Epidermal melanocyte (primary cell): Measurements from ENCODE around the gene SHKBP1.
"Not testable (repeated sequence)": the region's sequence is repeated elsewhere in the genome, so short reads cannot be mapped to it uniquely, and the experiment has no call there.

Experiments used
- DNase-seq: peaks from one replicate; pipeline ENCODE4 v3.0.0; 2011; ENCODE audit warnings: low spot score; ENCODE audit not compliant: insufficient read length

SHKBP1 gene

DNA sequence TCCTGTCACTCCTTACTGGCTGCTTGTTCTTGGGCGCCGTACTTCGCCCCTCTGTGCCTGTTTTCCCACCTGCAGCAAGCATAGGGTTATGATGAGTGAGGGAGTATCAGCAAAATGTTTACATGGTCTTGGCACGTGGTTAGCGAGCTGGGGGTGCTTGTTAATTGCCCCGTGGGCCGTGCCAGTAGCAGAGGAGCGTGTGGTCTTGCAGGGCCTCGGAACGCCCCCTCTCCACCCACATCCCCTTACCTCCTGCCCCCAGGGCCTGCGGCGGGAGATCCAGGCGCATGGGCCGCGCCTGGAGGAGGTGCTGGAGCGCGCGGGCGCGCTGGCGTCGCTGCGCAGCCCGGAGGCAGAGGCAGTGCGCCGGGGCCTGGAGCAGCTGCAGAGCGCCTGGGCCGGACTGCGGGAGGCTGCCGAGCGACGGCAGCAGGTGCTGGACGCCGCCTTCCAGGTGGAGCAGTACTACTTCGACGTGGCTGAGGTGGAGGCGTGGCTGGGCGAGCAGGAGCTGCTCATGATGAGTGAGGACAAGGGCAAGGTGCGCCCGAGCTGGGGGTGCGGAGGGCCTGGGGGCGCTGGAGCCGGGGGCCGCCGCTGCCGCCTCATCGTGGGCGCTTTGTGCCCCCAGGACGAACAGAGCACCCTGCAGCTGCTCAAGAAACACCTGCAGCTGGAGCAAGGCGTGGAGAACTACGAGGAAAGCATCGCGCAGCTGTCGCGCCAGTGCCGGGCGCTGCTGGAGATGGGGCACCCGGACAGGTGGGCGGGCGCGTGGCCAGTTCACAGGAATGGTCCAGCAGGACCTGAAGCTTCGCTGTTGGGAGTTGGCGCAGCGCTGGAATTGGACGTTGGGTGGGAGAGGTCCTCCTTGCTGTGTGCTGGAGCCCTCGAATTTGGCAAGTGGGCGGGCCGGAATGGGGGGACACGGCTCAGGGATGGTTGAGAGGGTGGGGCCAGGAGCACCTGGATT is 22.5 kb upstream of the SHKBP1 start:
- peak; percentile 5 for DNase-seq

DNA sequence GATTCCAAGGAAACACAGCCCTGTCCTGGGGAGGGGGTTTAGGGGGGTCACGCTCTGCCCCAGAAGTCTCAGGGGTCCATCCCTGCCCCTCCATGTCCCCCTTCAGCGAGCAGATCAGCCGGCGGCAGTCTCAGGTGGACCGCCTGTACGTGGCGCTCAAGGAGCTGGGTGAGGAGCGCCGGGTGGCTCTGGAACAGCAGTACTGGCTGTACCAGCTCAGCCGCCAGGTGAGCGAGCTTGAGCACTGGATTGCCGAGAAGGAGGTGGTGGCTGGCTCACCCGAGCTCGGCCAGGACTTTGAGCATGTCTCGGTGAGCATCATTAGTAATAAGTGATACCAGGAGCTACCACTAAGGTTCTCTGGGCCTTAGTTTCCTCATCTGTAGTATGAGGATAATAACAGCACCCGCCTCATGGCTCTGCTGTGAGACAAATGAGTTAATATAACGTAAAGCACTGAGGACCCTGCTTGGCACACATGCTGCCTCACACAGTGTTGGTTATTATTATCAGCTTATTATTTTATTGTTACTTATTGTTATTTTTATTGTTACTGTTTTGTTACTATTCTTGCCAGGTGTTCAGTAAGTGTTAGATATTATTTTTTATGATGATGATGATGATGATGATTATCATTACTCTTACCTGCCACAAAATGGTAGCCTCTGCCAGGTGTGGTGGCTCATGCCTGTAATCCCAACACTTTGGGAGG is 20.5 kb upstream of the SHKBP1 start:
- peak; percentile 1 for DNase-seq

DNA sequence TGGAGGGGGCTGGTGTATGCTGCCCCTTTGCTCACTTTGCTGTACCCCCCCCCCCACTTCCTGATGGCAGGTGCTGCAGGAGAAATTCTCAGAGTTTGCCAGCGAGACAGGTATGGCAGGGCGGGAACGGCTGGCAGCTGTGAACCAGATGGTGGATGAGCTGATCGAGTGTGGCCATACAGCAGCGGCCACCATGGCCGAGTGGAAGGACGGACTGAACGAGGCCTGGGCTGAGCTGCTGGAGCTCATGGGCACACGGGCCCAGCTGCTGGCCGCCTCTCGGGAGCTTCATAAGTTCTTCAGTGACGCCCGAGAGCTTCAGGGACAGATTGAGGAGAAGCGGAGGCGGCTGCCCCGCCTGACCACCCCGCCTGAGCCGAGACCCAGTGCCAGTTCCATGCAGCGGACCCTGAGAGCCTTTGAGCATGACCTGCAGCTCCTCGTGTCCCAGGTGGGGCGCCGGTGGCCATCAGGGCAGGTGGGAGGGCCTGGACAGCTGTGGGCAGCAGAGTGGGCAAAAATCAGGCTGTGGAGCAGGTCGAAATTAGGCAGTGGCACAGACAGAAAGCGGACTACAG is 19.6 kb upstream of the SHKBP1 start:
- DNase-seq = peak; percentile 6

DNA sequence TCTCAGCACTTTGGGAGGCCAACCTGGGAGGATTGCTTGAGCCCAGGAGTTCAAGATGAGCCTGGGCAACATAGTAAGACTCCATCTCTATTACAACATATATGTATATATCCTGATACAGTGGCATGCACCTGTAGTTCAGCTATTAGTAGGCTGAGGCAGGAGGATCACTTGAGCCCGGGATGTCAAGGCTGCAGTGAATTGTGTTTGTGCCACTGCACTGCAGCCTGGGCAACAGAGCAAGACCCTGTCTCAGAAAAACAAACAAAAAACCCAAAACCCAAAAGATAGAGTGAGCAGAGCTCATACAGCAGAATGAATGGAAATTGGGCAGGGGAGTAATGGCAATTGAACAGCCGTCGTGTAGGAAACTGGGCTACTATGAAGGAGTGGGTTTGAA is 17.3 kb upstream of the SHKBP1 start:
- DNase-seq = no peak

DNA sequence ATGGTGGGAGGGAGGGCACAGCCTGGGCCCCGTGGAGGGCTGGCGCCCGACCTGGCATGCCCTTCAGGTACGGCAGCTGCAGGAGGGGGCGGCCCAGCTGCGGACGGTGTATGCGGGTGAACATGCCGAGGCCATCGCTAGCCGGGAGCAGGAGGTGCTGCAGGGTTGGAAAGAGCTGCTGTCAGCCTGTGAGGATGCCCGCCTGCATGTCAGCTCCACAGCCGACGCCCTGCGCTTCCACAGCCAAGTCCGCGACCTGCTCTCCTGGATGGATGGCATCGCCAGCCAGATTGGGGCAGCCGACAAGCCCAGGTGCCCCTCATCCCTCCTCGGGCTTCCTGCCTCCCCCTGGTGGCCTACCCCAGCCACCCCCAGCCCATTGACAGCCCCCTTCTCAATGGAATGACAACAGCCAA is 16.6 kb upstream of the SHKBP1 start:
- peak; percentile 8 for DNase-seq

DNA sequence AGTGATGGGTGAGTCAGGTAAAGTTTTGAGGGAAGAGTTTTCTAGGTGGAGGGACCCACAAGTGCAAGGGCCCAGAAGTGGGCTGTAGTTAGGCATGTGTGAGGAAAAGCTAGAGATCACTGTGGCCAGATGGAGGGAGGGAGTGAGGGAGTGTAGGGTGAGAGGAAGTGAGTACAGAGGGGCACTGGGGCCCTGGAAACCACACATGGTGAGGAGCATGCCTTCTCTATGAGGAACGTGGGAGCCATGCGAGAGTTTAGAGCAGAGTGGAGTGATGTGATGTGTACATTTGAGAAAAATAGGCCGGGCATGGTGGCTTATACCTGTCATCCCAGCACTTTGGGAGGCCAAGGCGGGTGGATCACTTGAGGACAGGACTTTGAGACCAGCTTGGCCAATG is 14.7 kb upstream of the SHKBP1 start:
- DNase-seq = peak; percentile 5

DNA sequence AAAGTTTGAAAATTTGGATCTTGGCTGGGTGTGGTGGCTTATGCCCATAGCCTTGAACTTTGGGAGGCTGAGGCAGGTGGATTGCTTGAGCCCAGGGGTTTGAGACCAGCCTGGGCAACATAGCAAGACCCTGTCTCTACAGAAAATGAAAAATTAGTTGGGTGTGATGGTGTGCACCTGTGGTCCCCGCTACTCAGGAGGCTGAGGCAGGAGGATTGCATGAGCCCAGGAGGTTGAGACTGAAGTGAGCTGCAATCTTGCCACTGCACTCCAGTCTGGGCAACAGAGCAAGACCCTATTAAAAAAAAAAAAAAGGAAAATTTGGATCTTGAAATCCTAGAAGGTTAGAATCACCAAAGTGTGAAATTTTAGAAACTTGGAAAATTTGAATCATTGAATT is 12.1 kb upstream of the SHKBP1 start:
- not testable (repeated sequence) for DNase-seq

DNA sequence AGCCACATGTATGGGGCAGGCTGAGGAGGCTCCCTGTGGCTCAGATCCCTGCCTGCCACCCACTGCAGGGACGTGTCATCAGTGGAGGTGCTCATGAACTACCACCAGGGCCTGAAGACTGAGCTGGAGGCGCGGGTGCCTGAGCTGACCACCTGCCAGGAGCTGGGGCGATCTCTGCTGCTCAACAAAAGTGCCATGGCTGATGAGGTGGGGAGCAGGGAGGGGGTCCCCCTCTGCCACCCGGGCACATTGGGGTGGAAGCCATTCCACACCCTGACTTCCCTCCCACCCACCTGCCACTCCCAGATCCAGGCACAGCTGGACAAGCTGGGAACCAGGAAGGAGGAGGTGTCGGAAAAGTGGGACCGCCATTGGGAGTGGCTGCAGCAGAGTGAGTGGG is 11.3 kb upstream of the SHKBP1 start:
- peak; percentile 10 for DNase-seq

DNA sequence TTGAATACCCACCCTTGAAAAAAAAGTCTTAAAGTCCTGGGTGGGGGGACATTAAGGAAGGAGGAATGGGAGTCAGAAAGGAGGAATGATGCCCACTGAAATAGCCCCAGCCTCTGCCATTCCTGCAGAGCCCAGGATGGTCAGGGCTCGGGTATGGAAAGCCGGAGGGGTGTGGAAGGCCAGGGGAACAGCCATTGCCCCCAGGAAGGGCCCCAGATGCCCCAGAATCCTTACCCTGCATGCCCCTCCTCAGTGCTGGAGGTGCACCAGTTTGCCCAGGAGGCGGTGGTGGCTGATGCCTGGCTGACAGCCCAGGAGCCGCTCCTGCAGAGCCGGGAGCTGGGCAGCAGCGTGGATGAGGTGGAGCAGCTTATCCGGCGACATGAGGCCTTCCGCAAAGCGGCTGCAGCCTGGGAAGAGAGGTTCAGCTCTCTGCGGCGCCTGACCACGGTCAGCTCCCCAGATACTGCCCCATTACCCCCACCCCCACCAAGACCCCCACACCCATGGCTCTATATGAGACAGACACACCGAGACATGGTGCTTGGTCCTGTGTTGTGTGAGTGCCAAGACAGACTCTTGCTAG is 10.7 kb upstream of the SHKBP1 start:
- peak; percentile 5 for DNase-seq

DNA sequence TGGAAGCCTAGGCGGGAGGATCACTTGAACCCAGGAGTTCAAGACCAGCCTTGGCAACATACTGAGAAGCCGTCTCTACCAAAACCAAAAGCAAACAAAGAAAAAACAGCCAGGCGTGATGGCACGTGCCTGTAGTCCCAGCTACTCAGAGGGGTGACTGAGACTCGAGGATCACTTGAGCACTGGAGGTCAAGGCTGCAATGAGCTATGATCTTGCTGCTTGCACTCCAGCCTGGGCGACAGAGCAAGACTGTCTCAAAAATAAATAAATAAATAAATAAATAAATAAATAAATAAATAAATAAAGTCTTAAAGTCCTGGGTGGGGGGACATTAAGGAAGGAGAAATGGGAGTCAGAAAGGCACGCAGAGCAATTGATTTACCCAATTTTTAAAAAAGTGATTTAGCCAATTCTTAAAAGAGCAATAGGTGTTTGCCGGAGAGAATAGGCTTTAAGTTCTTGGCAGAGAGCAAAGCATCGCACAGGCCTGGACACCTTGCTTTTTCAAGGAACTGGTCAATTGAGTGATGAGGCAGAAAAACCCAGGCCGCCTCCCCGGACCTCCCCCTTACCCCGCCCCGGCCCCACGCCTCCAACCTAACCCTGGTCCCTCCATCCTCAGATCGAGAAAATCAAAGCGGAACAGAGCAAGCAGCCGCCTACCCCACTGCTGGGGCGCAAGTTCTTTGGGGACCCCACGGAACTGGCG is 9.5 kb upstream of the SHKBP1 start:
- peak; percentile 14 for DNase-seq

DNA sequence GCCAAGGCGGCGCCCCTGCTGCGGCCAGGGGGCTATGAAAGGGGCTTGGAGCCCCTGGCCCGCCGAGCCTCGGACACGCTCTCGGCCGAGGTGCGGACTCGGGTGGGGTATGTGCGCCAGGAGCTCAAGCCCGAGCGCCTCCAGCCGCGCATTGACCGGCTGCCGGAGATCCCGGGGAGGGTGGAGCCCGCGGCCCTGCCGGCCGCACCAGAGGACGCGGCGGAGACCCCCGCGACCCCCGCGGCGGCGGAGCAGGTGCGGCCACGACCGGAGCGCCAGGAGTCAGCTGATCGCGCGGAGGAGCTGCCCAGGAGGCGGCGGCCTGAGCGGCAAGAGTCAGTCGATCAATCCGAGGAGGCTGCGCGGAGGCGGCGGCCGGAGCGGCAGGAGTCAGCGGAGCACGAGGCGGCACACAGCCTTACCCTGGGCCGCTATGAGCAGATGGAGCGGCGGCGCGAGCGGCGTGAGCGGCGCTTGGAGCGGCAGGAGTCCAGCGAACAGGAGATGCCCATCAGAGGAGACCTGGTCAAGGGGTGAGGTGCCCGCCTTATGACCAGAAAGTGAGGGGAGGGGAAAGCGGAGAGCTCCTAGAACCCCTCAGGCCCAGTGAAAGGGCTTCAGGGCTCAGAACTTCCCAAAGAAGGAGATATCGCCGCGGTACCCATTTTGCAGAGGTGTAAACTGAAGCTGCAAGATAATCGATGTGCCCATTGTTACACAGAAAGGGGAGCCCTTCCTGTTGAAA is 8.8 kb upstream of the SHKBP1 start:
- peak; percentile 20 for DNase-seq

DNA sequence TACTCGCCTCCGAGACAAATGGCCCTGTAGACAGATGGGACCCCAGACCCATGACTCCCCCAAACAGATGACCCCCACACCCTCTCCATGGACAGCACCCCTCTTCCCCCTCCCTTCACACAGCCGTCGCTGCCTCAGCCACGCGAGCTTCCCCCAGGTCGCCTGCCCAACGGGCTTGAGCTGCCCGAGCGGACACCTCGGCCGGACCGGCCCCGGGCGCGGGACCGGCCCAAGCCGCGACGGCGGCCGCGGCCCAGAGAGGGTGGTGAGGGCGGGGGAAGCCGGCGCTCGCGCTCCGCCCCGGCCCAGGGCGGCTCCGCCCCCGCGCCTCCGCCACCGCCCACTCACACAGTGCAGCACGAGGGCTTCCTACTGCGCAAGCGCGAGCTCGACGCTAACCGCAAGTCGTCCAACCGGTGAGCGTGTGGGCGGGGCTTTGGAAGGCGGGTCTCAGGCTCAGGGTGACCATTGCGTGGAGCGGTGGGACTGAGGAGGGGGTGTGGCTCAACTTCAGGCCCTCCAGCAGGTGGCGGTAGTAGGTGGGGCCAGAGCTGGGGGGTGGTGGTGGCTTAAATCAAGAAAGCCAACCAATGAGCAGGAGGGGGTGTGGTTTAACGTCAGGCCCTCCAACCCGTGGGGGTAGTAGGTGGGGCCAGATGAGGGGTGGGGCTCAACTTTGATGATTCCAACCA is 6.2 kb upstream of the SHKBP1 start:
- DNase-seq = peak; percentile 99

DNA sequence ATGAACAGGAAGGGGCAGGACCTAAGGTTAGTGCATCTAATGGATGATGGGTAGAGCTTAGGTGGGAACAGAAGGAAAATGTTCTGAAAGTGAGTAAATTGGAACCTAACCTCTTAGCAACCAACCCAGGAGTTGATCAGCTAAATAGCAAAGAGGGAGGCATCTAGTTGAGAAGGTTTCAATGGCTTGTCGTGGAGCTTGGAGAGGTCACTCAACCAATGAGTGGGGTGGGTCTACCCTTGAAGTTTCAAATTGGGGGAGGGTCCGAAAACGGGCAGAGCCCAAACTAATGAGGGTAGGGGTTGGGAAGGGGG is 5.7 kb upstream of the SHKBP1 start:
- DNase-seq = no peak

DNA sequence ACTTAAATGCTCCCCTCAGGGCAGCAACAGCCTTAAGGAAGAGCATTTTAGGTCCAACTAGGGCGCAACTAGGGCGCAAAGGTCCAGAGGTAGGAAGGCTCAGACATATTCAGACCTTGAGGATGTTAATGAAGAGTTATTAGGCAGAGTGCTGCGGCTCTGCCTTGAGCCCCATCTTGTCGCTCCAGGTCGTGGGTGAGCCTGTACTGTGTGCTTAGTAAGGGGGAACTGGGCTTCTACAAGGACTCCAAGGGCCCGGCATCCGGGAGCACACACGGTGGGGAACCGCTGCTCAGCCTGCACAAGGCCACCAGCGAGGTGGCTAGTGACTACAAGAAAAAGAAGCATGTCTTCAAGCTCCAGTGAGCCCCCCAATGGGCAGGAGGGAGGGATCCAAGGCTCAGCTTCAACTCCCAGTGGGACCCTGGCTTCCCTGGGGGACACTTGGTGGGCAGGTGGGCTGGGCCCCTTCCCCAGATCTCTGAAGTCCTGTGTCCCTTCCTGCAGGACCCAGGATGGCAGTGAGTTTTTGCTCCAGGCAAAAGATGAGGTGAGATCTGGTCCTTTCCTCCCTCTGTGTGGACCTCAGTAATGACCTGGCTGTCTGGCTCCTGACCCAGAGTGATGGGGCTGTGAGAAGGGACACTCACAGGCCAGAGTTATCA is 4.7 kb upstream of the SHKBP1 start:
- DNase-seq = peak; percentile 6

DNA sequence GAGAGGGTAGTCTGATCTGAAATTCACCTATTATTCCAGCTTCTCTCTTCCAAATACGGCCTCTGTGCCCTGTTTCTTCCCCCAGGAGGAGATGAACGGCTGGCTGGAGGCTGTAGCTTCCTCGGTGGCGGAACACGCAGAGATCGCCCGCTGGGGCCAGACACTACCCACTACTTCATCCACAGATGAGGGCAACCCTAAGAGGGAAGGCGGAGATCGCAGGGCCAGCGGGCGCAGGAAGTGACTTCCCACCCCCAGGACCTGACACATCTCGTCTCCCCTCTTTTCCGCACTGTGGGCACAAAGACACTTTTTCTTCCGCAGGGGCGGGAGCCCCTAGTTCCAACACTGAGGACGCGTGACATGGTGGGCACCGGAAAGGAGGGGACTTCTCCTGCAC is 1.3 kb upstream of the SHKBP1 start:
- DNase-seq = no peak

DNA sequence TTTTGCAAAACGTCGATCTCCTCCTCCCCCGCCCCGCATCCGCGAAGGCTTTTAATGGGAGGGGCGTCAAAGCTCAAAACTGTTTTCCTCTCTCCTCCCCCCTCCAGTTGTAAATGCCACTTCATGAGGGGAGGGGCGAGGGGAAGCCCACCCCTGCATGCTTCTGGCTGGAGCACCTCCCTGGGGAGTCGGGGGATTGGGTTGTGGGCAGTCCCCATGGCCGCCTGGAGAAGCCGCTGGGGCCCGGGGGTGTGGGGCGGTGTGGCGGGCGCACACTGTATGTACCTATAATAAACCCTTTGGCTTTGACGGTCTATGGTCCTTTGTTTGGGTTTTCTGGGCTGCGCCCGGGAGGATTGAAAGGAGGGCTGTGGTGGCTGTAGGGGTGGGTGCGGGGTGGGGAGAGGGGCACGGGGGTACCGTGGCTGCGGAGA is 505 bp upstream of the SHKBP1 start:
- no peak for DNase-seq

DNA sequence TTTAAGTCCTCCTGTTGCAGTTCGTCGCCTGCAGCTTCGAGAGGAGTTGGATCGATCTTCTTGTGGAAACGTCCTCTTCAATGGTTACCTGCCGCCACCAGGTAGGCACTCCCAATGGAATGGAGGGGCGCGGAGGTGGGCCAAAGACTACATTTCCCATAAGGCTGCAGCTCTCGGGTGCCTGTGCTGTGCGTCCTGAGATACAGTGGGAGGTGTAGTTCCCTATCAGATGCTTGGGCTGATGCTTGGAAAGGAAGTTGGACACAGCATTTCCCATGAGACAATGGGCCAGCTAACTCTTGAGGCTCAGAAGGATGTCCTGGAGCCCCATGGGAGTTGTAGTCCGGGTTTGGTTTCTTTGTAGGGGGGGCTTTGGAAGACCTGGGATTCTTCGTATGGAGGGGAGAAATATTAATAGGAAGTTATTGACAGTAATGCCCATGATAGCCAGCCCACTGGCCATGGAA is 1.8 kb downstream of the SHKBP1 start:
- DNase-seq = peak; percentile 18

DNA sequence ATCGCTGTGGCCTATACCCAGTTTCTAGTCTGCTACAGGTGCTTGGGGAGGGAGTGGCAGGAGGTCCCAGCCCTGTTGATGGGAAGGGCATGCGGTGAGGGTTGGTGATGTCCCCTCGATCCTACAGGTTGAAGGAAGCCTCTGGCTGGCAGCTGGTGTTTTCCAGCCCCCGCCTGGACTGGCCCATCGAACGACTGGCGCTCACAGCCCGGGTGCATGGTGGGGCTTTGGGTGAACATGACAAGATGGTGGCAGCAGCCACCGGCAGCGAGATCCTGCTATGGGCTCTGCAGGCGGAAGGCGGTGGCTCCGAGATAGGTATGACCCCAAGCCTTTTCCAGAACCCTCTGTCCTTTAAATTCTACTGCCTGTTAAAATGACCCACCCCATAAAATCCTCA is 3.9 kb downstream of the SHKBP1 start:
- DNase-seq = no peak

DNA sequence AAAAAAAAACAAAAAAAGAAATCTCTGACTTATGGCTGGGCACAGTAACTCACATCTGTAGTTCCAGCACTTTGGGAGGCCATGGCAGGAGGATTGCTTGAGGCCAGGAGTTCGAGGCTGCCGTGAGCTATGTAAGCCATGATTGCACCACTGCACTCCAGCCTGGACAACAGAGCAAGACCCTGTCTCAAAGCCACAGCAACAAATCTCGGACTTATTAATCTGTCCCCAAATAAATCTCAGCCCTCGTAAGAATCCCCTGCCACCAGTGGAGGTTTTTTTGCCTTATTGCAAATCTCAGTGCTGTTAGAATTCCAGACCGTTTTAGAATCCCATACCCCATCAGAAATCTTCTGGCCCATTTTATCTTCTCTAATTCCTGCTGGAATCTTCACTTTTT is 4.9 kb downstream of the SHKBP1 start:
- no peak for DNase-seq
